Measurements from ENCODE around the gene ELMO3.
A peak's percentile ranks its signal among the peaks of the same experiment; 100 is the strongest.

Gene ELMO3

DNA sequence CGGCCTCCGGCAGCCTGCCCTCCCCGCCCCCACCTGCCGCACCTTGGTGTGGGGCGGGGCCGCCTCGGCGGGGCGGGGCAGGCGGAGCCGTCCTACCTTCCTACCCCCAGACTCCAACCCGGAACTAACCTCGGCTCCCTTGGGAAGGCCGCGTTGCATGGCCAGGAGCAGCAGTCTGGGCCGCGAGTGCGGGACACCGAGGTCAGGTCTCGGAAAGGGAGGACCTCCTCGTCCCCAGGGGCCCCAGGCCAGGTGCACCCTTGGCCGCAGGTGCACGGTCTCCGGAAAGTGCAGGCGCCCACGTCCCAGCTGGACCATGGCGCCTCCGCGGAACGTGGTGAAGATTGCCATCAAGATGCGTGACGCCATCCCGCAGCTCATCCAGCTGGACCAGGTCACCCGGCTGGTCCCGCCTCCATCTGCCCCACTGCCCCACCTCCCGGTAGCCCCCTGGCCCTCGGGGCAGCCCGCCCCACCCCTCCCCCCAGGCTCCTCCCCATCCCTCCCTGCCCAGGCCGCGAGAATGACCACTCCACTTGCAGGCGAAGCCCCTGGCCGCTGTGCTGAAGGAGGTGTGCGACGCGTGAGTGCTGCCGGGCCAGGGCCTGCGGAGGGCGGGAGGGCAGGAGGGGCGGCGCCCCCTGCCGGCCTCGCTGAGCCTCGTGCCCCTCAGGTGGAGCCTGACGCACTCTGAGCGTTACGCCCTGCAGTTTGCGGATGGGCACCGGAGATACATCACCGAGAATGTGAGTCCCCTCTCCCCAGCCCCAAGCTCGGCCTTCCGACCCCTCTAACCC lies at the start of gene ELMO3:
Gene ELMO3, plus strand, starts transcription at position 121 of the 797 bp plus-strand sequence. Its CDS starts 196 bp downstream, at position 317.
- no peak within 1 kb of the TSS for H3K27ac ChIP-seq (ENCODE audit: low read depth, low read length)
- no peak within 1 kb of the TSS for H3K4me3 ChIP-seq (ENCODE audit: low read depth, low read length)
- peaks cover 22% of the 10 kb centered on the region; the same call in 1 of the 2 replicates for H3K36me3 ChIP-seq (ENCODE audit: insufficient read depth, low read length)
- peaks cover 2% of the 10 kb centered on the region for H3K4me1 ChIP-seq (ENCODE audit: control insufficient read depth, insufficient read depth, low read length, unreplicated experiment)
- H3K79me2 ChIP-seq (ENCODE audit: control insufficient read depth, insufficient read depth, low read length, unreplicated experiment) = peaks cover 14% of the 10 kb centered on the region
- no peaks in the 10 kb centered on the region for H3K27me3 ChIP-seq (ENCODE audit: insufficient read depth, low read length)
- no peak within 1 kb of the TSS for H2AFZ ChIP-seq (ENCODE audit: low read length, unreplicated experiment)

- Histone ChIP-seq H3K36me3 (ENCODE audit: insufficient read depth, low read length) (peaks cover 15% of the 10 kb centered on the region; the same call in 1 of the 2 replicates), H2AFZ (ENCODE audit: low read length, unreplicated experiment) (no peak overlapping the region), H3K27ac (ENCODE audit: low read depth, low read length) (no peak overlapping the region), H3K4me3 (ENCODE audit: low read depth, low read length) (peak overlapping the region; percentile 86), H3K79me2 (ENCODE audit: control insufficient read depth, insufficient read depth, low read length, unreplicated experiment) (peaks cover 6% of the 10 kb centered on the region), H3K27me3 (ENCODE audit: insufficient read depth, low read length) (no peaks in the 10 kb centered on the region), H3K4me1 (ENCODE audit: control insufficient read depth, insufficient read depth, low read length, unreplicated experiment) (peaks cover 7% of the 10 kb centered on the region)
Measured at GRCh38 chr16:67149276-67150046, 49.5 kb upstream of the ELMO3 start.

DNA sequence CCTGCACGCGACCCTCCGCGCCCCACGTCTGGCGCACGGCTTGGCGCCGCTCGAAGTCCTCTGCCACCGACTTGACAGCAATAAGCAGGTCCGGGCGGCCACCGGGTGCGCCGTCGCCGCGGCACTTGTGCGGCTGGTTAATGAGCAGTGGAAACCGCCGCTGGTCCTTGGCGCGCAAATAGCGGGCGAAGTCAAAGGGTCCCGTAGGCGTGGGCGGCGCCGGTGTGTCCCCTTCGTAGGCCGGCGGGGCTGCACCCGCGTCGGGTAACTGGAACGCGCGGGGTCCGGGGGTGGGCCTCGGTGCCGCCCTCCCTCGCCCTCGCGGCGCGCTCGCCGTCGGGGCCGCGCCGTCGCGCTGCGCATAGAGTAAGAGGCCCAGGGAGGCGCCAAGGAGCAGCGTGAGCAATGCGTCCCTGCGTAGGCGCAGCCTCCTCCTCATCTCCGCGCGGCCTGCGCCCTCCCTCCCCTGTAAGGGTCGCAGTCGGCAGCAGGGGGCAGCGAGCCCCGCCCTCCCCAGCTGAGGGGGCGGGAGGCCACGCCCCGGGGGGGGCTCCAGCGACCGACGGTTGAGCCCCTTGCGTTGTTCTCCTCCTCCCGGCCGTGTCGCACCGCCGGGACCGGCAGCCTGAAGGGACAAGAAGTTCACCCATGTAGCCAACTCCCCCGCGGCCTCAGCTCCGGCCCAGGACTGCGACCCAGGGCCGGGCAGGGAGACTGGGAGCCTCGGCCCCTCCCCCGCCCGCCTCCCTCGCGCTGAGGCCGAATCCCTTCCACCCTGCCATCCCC lies 48.7 kb upstream of the ELMO3 start:
- peak overlapping the region; percentile 81 for H3K27ac ChIP-seq (ENCODE audit: low read depth, low read length)
- no peaks in the 10 kb centered on the region for H3K27me3 ChIP-seq (ENCODE audit: insufficient read depth, low read length)
- peak overlapping the region; percentile 74 for H2AFZ ChIP-seq (ENCODE audit: low read length, unreplicated experiment)

DNA sequence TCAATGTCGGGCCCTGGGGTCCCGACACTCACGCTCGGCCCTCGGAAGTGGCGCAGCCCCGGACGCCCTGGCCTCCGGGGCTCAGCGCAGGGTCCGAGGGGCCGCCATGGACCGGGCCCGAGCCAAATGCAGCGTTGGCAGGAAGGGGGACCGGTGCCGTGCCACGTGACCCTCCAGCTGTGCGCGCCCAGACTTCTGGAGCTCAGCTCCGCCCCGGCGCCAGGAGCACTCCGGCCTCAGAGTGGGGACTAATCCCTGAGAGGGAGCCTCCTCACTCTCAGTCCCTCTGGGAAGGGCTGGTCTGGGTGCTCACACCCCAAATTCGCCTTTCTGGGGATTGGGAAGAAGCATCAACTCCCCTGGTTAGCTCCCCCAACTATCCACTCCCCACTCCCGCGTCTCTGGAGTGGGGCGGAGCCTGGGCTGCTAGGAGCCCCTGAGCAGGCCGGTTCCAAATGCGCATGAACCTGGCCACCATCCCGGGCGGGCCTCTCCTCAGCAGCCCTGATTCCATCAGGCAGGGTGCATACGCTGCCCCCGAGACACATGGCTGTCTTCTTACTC lies 48.0 kb upstream of the ELMO3 start, which contains the start of gene B3GNT9:
Gene B3GNT9, minus strand, starts transcription at position 166 of the 564 bp plus-strand sequence. CDS start 513 bp downstream, outside the sequence.
- Histone ChIP-seq H3K36me3 (ENCODE audit: insufficient read depth, low read length) (peaks cover 15% of the 10 kb centered on the region; the same call in 1 of the 2 replicates), H2AFZ (ENCODE audit: low read length, unreplicated experiment) (peak within 1 kb of the TSS; percentile 74), H3K27me3 (ENCODE audit: insufficient read depth, low read length) (no peaks in the 10 kb centered on the region), H3K4me1 (ENCODE audit: control insufficient read depth, insufficient read depth, low read length, unreplicated experiment) (peaks cover 7% of the 10 kb centered on the region), H3K79me2 (ENCODE audit: control insufficient read depth, insufficient read depth, low read length, unreplicated experiment) (peaks cover 6% of the 10 kb centered on the region), H3K27ac (ENCODE audit: low read depth, low read length) (peak within 1 kb of the TSS; percentile 81), H3K4me3 (ENCODE audit: low read depth, low read length) (peak within 1 kb of the TSS; percentile 86)

More for the DNA sequence above, 48.7 kb upstream of the ELMO3 start:
- Histone ChIP-seq H3K36me3 (ENCODE audit: insufficient read depth, low read length) (peaks cover 15% of the 10 kb centered on the region; the same call in 1 of the 2 replicates), H3K79me2 (ENCODE audit: control insufficient read depth, insufficient read depth, low read length, unreplicated experiment) (peaks cover 6% of the 10 kb centered on the region), H3K4me3 (ENCODE audit: low read depth, low read length) (peak overlapping the region; percentile 86), H3K4me1 (ENCODE audit: control insufficient read depth, insufficient read depth, low read length, unreplicated experiment) (peaks cover 7% of the 10 kb centered on the region)

- Histone ChIP-seq H3K27ac (ENCODE audit: low read depth, low read length) (peak overlapping the region; percentile 81; the same call in 1 of the 2 replicates), H3K27me3 (ENCODE audit: insufficient read depth, low read length) (no peaks in the 10 kb centered on the region), H3K36me3 (ENCODE audit: insufficient read depth, low read length) (peaks cover 15% of the 10 kb centered on the region; the same call in 1 of the 2 replicates), H3K79me2 (ENCODE audit: control insufficient read depth, insufficient read depth, low read length, unreplicated experiment) (peaks cover 6% of the 10 kb centered on the region), H3K4me3 (ENCODE audit: low read depth, low read length) (peak overlapping the region; percentile 86), H3K4me1 (ENCODE audit: control insufficient read depth, insufficient read depth, low read length, unreplicated experiment) (peaks cover 7% of the 10 kb centered on the region), H2AFZ (ENCODE audit: low read length, unreplicated experiment) (peak overlapping the region; percentile 74)
Measured at GRCh38 chr16:67151431-67152097, 47.4 kb upstream of the ELMO3 start.

DNA sequence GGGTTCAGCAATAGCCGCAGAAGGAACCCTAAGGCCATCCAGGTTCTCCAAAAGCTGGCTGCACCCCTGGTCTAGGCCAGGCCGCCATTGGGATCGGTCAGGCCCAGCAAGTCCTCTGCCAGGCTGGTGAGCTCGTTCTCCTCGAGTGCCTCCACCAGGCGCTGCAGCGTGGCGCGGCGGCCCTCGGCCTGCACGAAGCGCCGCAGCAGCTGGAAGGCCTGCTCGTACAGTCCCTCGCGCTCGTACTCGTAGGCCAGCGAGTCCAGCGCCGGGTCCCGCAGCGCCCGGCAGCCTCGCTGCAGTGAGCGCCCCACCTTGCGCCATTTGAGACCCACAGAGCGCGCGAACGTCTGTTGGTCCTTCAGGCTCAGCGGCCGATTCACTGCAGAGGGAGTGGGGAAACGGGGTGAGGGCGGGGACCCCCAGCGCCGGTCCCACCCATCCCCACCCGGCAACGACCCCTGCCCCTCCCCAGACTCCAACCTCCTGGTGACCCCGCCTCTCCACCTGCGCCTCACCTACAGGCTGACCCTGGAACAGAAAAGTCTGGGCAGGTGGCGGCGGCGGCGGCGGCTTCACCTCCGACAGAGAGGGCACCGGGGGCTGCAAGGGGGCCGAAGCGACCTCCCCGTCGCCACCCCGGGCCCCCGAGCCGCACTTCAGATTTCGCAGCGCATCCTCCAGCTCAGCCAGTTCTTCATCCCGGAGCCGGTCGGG lies 44.2 kb upstream of the ELMO3 start:
- H3K79me2 ChIP-seq (ENCODE audit: control insufficient read depth, insufficient read depth, low read length, unreplicated experiment) = peaks cover 2% of the 10 kb centered on the region
- peaks cover 7% of the 10 kb centered on the region for H3K4me1 ChIP-seq (ENCODE audit: control insufficient read depth, insufficient read depth, low read length, unreplicated experiment)
- H2AFZ ChIP-seq (ENCODE audit: low read length, unreplicated experiment) = no peak overlapping the region
- H3K36me3 ChIP-seq (ENCODE audit: insufficient read depth, low read length) = no peaks in the 10 kb centered on the region
- H3K27me3 ChIP-seq (ENCODE audit: insufficient read depth, low read length) = no peaks in the 10 kb centered on the region
- H3K27ac ChIP-seq (ENCODE audit: low read depth, low read length) = no peak overlapping the region
- H3K4me3 ChIP-seq (ENCODE audit: low read depth, low read length) = peak overlapping the region; percentile 48

DNA sequence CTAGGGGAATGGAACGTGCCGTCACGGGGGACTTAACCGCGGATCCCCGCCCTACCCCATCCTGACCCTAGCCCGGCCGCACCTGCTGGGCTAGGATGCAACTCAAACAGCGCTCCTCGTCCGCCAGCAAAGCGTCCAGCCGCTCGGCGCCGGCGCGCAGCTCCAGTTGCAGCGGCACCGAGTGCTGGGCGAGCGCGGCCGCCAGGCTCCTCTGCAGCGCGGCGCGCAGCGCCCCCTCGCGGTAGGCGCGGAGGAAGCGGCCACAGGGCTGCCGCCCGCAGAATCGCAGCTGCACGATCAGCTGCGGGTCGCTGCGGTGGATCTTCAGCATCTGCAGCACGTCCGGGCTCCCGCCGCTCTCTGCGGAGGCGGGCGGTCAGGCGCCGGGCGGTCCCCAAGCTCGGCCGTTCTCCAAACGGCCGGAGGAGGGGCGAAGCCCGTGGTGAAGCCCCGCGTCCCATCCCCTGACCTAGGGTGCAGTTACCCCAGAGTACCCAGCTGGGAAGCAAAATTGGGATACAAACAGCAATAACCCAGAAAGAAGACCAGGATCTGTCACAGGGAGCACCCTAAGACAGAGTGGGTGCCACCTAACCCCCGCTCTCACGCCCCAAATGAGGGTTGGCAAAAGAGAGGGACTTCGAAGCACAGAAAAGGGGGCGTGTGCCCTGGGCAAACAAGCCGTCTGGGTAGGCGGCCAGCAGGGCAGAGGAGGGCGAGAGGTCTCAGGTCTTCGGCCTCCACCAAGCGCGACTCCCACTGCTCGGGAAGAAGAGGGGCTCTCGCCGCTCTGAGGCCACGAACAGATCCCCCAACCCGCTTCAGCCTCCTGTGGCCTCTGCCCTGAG lies 43.4 kb upstream of the ELMO3 start:
- H3K4me3 ChIP-seq (ENCODE audit: low read depth, low read length) = peak overlapping the region; percentile 48
- H3K36me3 ChIP-seq (ENCODE audit: insufficient read depth, low read length) = no peaks in the 10 kb centered on the region
- no peaks in the 10 kb centered on the region for H3K79me2 ChIP-seq (ENCODE audit: control insufficient read depth, insufficient read depth, low read length, unreplicated experiment)
- H3K27ac ChIP-seq (ENCODE audit: low read depth, low read length) = no peak overlapping the region
- H3K27me3 ChIP-seq (ENCODE audit: insufficient read depth, low read length) = no peaks in the 10 kb centered on the region
- H3K4me1 ChIP-seq (ENCODE audit: control insufficient read depth, insufficient read depth, low read length, unreplicated experiment) = peaks cover 7% of the 10 kb centered on the region
- no peak overlapping the region for H2AFZ ChIP-seq (ENCODE audit: low read length, unreplicated experiment)

DNA sequence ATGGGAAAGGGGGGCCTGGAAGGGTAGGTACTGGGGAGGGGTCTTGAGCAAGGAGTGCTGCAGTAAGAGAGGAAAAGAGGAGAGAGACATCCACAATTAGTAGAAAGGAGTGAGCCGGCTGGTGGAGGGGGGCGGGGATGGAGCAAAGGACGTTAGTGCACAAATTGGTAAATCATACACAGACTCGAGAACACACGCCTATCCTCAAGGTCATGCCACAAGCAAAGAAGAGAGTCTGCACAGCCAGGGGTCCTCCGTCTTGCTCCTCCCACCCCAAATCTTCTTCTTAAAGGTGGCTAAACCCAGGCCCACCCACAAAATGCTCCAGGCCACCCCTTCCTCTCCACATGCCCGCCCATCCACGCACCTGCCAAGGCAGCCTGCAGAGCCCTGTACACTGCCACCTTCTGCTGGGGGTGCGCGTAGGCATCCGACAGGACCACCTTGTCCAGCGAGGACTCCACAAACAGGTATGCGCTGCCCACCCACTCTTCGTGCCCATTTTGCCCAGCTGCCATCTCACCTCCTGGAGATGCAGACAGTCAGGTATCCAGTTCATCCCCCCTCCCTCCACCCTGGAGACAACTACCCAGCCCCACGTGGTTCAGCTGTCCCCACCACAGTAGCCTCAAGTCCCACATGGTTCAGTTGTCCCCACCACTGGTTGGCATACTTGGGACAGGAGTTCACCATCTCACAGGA lies 42.6 kb upstream of the ELMO3 start:
- Histone ChIP-seq H3K4me1 (ENCODE audit: control insufficient read depth, insufficient read depth, low read length, unreplicated experiment) (peaks cover 3% of the 10 kb centered on the region), H3K36me3 (ENCODE audit: insufficient read depth, low read length) (no peaks in the 10 kb centered on the region), H3K27ac (ENCODE audit: low read depth, low read length) (no peak overlapping the region), H2AFZ (ENCODE audit: low read length, unreplicated experiment) (no peak overlapping the region), H3K4me3 (ENCODE audit: low read depth, low read length) (no peak overlapping the region), H3K27me3 (ENCODE audit: insufficient read depth, low read length) (no peaks in the 10 kb centered on the region), H3K79me2 (ENCODE audit: control insufficient read depth, insufficient read depth, low read length, unreplicated experiment) (no peaks in the 10 kb centered on the region)

Data from ACC112 (cell line).